Bladder microvascular endothelial cell (primary cell): ENCODE data around the gene CTSH. TPM values are rescaled to one million over a fixed set of nuclear protein-coding genes. Genes with fewer than 3 reads are reported as not detected.

Experiments
- total RNA-seq: library from RNA; depleted of rRNA; stranded (reverse); fragments of >200 nt; gene quantifications from 2 replicates; pipeline ENCODE4 v1.2.3, GENCODE V29; 2014

The CTSH gene, protein sequence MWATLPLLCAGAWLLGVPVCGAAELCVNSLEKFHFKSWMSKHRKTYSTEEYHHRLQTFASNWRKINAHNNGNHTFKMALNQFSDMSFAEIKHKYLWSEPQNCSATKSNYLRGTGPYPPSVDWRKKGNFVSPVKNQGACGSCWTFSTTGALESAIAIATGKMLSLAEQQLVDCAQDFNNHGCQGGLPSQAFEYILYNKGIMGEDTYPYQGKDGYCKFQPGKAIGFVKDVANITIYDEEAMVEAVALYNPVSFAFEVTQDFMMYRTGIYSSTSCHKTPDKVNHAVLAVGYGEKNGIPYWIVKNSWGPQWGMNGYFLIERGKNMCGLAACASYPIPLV
- total RNA-seq, result 12.3 and 61.1 TPM in 2 replicates

DNA sequence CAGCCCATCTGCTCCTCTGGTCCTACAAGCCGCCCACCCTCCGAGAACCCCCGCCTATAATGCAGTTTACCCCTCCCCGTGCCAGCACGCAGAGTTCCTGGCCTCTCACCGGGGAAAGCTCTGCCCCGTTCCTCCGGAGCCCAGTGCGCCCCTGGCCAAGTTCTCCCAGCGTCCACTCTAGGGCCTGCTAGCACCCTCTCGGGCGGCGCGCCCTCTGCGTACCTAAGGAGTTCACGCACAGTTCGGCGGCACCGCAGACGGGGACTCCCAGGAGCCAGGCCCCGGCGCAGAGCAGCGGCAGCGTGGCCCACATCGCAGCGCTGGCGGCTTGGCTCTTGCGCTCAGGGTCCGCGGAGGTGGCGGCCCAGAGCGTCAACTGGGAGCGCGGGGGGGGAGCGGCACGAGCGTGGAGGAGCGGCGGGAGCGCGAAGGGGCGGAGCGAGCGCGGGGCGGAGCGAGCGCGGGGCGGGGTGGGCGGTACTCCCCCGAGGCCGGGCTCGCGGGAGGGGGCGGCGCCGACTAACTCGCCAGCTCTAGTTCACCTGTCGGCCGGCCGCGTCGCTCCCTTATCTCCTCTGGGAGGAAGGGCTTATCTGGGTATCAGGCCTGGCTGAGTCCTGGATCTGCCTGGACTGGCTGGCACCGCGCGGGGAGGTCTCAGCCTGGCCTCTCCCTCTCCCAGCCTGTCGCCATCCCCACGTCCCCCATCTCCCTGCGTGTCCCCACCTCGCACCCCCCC lies at the start of gene CTSH:
Gene CTSH, minus strand, starts transcription at position 378 of the 739 bp plus-strand sequence. Its CDS starts 65 bp downstream, at position 313.

DNA sequence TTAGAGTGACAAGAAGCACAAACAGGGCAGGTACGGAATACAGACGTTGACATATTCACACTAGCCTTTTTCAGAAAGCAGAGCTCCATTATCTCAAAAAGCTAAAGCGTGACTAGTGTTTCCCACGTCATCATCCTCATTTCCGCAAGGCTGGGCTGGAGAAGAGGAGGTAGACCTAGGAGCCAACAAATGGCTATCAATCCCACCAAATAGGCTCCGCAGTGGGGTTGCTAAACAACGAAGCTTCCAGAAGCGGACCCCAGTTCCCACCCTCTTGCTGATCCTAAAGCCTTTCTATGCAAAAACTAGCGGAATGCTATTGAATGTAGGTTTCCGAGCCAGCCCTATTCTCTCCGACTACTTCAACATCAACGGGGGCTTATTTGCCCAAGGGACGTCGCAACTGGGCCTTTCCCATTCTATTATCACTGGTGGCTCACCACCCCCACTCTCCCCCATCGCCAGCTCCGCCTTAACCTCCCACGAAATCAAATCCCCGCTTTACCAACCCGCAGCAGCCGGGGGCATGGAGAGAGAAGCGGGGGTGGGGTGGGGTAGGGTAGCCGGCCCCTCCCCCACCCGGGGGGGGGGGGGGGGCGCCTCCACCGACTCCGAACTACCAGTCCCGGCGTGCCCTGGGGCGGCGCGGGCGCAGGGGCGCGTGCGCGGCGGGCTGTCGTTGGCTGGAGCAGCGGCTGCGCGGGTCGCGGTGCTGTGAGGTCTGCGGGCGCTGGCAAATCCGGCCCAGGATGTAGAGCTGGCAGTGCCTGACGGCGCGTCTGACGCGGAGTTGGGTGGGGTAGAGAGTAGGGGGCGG lies 72.5 kb downstream of the CTSH start, which contains the start of gene MORF4L1:
Gene MORF4L1, plus strand, starts transcription at position 736 of the 817 bp plus-strand sequence. CDS start 128 bp downstream, outside the sequence.

Other genes starting within 250 kb of the CTSH start
- gene ADAMTS7, start 133.6 kb downstream of the CTSH start, total RNA-seq, result 11.2 and 21.2 TPM in 2 replicates
- gene MORF4L1, start 72.2 kb downstream of the CTSH start, total RNA-seq, result 267 and 315 TPM in 2 replicates
- gene RASGRF1, start 145.7 kb upstream of the CTSH start, total RNA-seq, result 0.63 TPM in 1 of 2 replicates, not detected in the other